PC-9 (cell line): ENCODE results near the gene PMIS2. TPM values are rescaled to one million over a fixed set of nuclear protein-coding genes. Genes with fewer than 3 reads are reported as not detected.

Experiments
- BruUV-seq: library from RNA; stranded (reverse); fragments of 400-500 nt; replicated peaks from 2 replicates; lab custom pipeline; 2021; lab: Mats Ljungman, UMichigan
- CTCF ChIA-PET: fragments of 300-600 bp; sonication (Branson Sonifier 250); formaldehyde crosslinking; loops from one replicate; lab custom pipeline; 2022; ENCODE audit warnings: antibody characterized with exemption; lab: Charles Lee
- POLR2A ChIA-PET: fragments of 300-600 bp; sonication (Branson Sonifier 250); formaldehyde crosslinking; loops from one replicate; lab custom pipeline; 2022; ENCODE audit warnings: antibody characterized with exemption; ENCODE audit not compliant: unreplicated experiment; lab: Charles Lee
- DNase-seq, 2 experiments: peaks; one replicate each; pipeline versions ENCODE4 v3.0.0 to v3.0.0-alpha.2; 2015 to 2022; ENCODE audit warnings: mixed read lengths in 1 of 2
- H2AFZ ChIP-seq: fragments of 200-600 bp; sonication (generic); 2 replicates; pipeline ENCODE4 v1.8.1; 2017; ENCODE audit warnings: antibody characterized with exemption
- H3F3A ChIP-seq: fragments of 200-600 bp; sonication (generic); 2 replicates; pipeline ENCODE4 v1.8.1; 2017; ENCODE audit warnings: antibody characterized with exemption, mild to moderate bottlenecking, low read depth; ENCODE audit not compliant: insufficient read depth
- H3K27ac ChIP-seq: fragments of 200-600 bp; sonication (generic); 2 replicates; pipeline ENCODE4 v1.6.1; 2016; ENCODE audit warnings: mixed run types
- H3K27me3 ChIP-seq: fragments of 200-600 bp; sonication (generic); 2 replicates; pipeline ENCODE4 v1.6.1; 2016; ENCODE audit warnings: low read depth, mixed run types; ENCODE audit not compliant: insufficient read depth
- H3K36me3 ChIP-seq: fragments of 200-600 bp; sonication (generic); 2 replicates; pipeline ENCODE4 v1.6.1; 2016; ENCODE audit warnings: low read depth, mixed run types
- H3K4me1 ChIP-seq: fragments of 200-600 bp; sonication (generic); replicated peaks from 2 replicates; pipeline ENCODE4 v1.6.1; 2016; ENCODE audit warnings: mixed run types; ENCODE audit not compliant: insufficient read depth
- H3K4me2 ChIP-seq: fragments of 200-600 bp; sonication (generic); 2 replicates; pipeline ENCODE4 v1.6.1; 2017; ENCODE audit warnings: mixed run types
- H3K4me3 ChIP-seq: fragments of 200-600 bp; sonication (generic); 2 replicates; pipeline ENCODE4 v1.6.1; 2016; ENCODE audit warnings: mixed run types
- H3K79me2 ChIP-seq: fragments of 200-600 bp; sonication (generic); 2 replicates; pipeline ENCODE4 v1.6.1; 2017; ENCODE audit warnings: low read depth, mixed run types
- H3K9me2 ChIP-seq: fragments of 200-600 bp; sonication (generic); 2 replicates; pipeline ENCODE4 v1.8.1; 2017; ENCODE audit warnings: mild to moderate bottlenecking; ENCODE audit not compliant: insufficient read depth
- H3K9me3 ChIP-seq: fragments of 200-600 bp; sonication (generic); 2 replicates; pipeline ENCODE4 v1.8.1; 2016; ENCODE audit warnings: low read depth; ENCODE audit not compliant: insufficient read depth
- H4K20me1 ChIP-seq: fragments of 200-600 bp; sonication (generic); 2 replicates; pipeline ENCODE4 v1.8.1; 2017; ENCODE audit not compliant: insufficient read depth
- CTCF ChIP-seq: fragments of 200-600 bp; sonication (generic); conservative IDR thresholded peaks from 2 replicates; pipeline ENCODE4 v1.6.1; 2017; ENCODE audit warnings: mixed run types, antibody characterized with exemption, mild to moderate bottlenecking, moderate library complexity
- EZH2 ChIP-seq: fragments of 200-600 bp; sonication (generic); IDR thresholded peaks from 2 replicates; pipeline ENCODE4 v1.8.0; 2017; ENCODE audit warnings: antibody characterized with exemption, low read depth
- intact Hi-C: fragments of 100-400 bp; cut with micrococcal nuclease; formaldehyde crosslinking; loops from one replicate; pipeline ENCODE4 v1.10.0; 2022; ENCODE audit not compliant: unreplicated experiment
- total RNA-seq: library from RNA; stranded (reverse); gene quantifications from 2 replicates; pipeline ENCODE4 v1.2.3, GENCODE V29; 2021

The PMIS2 gene
- total RNA-seq, 1 experiment from 2014 or later = not detected

DNA sequence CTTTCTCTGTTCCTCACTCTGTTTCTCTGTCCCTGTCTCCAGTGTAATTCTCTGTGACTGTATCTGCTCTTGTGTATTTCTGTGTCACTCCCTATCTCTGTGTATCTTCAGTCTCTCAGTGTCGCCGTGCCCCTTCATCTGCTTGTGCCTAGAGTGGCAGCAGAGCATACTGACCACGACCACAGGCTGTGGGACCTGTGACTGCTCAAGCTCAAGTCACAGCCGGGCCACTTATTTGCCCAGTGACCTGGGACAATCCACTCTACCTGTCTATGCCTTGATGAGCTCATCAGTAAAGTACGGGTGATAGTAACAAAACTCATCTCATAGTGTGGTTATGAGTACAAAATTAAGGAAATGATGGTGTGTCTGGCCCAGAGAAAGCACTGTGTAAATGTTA, 31.9 kb upstream of the PMIS2 start:
- CTCF ChIA-PET = interaction anchor here (0.6 kb wide), 1 partner anchor 28 kb away, joined by 9 read pairs; no protein-coding TSS in a partner anchor
- Histone ChIP-seq H3K9me2 (no peaks in the 10 kb centered on the region), H3K27ac (no peak overlapping the region), H3K27me3 (peaks cover under 1% of the 10 kb centered on the region; the same call in 1 of the 2 replicates), H3K36me3 (no peaks in the 10 kb centered on the region), H3K4me2 (no peak overlapping the region), H3K79me2 (no peaks in the 10 kb centered on the region), H3K9me3 (no peaks in the 10 kb centered on the region), H2AFZ (no peak overlapping the region), H3K4me1 (no peaks in the 10 kb centered on the region), H3K4me3 (no peak overlapping the region), H3F3A (no peaks in the 10 kb centered on the region; the same call in none of the 2 replicates), H4K20me1 (no peaks in the 10 kb centered on the region)
- POLR2A ChIA-PET = interaction anchor here (0.7 kb wide), 1 partner anchor 942 kb away, joined by 3 read pairs; no protein-coding TSS in a partner anchor
- no peak for TF ChIP-seq EZH2
- TF ChIP-seq CTCF = no peak
- BruUV-seq = no TSS peak
- DNase-seq = no peak
- intact Hi-C loops = no loop called here

DNA sequence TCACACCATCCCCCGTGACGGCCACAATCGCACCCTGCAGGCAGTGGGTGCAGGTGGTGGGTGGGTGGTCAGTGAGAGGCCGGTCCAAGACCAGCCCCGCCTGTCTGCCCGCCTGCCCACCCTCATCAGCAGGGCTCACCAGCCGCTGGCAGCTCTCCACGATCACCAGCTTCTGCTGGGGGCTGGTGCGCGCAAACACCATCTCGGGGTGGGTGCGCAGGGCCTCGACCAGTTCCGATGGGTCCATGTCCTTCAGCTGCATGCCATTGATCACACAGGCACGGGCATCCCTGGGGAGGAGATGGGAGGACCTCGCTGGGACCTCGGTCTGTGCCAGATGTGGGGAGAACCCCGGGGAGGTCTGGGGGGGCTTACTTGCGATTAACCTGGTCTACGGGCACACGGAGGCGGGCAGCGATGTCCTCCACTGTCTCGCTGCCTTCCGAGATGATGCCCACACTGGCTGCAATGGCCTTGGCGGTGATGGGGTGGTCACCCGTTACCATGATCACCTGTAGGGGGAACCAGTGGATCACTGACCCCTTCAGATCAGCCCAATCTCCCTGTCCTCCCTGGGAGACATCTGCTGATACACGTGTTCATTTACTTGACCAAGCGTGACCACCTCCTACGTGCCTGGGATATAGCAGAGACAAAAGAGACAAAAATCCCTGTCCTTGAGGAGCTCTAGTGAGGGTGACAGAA, 30.5 kb upstream of the PMIS2 start:
- H3K27ac ChIP-seq = no peak overlapping the region
- TF ChIP-seq EZH2 (no peak), CTCF (peak; percentile 63)
- no peaks in the 10 kb centered on the region for H3K9me2 ChIP-seq
- no peak overlapping the region for H3K4me2 ChIP-seq
- H3K4me1 ChIP-seq = no peaks in the 10 kb centered on the region
- no peaks in the 10 kb centered on the region for H3K79me2 ChIP-seq
- POLR2A ChIA-PET = no interaction called here
- peak in 1 of 2 experiments; percentile 48 for DNase-seq
- H3F3A ChIP-seq = no peaks in the 10 kb centered on the region; the same call in none of the 2 replicates
- no peak overlapping the region for H2AFZ ChIP-seq
- no peaks in the 10 kb centered on the region for H4K20me1 ChIP-seq
- no peaks in the 10 kb centered on the region for H3K36me3 ChIP-seq
- no TSS peak for BruUV-seq
- no peaks in the 10 kb centered on the region for H3K9me3 ChIP-seq
- intact Hi-C loops = loop anchor here (1.0 kb wide), 2 partner anchors 138 to 161 kb away; no protein-coding TSS in a partner anchor
- no peak overlapping the region for H3K4me3 ChIP-seq
- CTCF ChIA-PET = no interaction called here
- peaks cover 9% of the 10 kb centered on the region for H3K27me3 ChIP-seq

DNA sequence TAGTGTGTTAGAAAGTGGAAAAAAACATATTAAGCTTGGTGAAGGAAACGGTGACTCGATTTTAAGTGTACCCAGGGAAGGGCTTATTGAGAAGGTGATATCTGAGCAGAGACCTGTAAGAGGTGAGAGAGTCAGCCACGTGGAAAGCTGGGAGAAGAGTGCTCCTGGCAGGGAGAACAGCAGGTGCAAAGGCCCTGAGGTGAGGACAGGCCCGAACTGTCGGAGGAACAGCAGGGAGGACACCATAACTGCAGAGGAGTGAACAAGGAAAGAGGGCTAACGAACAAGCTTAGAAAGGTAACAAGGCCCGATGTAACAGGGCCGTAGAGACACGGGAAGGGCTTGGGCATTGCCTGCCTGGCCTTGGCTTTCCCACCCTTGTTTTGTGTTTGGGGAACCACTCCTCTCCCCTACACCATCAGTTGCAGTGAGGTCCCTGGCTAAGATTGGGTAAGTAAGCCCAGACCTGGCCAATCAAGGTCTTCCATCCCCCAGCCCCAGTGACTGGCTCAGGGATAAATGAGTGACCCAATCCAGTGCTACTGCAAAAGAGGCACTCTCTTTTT, 29.9 kb upstream of the PMIS2 start:
- H3K4me3 ChIP-seq = no peak overlapping the region
- H3F3A ChIP-seq = no peaks in the 10 kb centered on the region; the same call in none of the 2 replicates
- no peak overlapping the region for H3K27ac ChIP-seq
- ChIA-PET CTCF (no interaction called here), POLR2A (interaction anchor here (0.6 kb wide), 1 partner anchor 197 kb away, joined by 4 read pairs; no protein-coding TSS in a partner anchor)
- peaks cover 12% of the 10 kb centered on the region for H3K27me3 ChIP-seq
- no peaks in the 10 kb centered on the region for H3K9me2 ChIP-seq
- no peak overlapping the region for H3K4me2 ChIP-seq
- H2AFZ ChIP-seq = no peak overlapping the region
- no peaks in the 10 kb centered on the region for H3K9me3 ChIP-seq
- TF ChIP-seq CTCF = no peak
- TF ChIP-seq EZH2 = no peak
- no peaks in the 10 kb centered on the region for H3K79me2 ChIP-seq
- no peaks in the 10 kb centered on the region for H3K4me1 ChIP-seq
- H3K36me3 ChIP-seq = no peaks in the 10 kb centered on the region
- no peaks in the 10 kb centered on the region for H4K20me1 ChIP-seq
- DNase-seq = no peak
- no TSS peak for BruUV-seq
- intact Hi-C loops = no loop called here
